ENCODE data around the gene TIMM22. TPM values are rescaled to one million over a fixed set of nuclear protein-coding genes. Genes with fewer than 3 reads are reported as not detected.

The TIMM22 gene
- total and polyA plus RNA-seq, 3 donors from 2014 or later = 18.2 to 19.1 (median 18.3) TPM

DNA sequence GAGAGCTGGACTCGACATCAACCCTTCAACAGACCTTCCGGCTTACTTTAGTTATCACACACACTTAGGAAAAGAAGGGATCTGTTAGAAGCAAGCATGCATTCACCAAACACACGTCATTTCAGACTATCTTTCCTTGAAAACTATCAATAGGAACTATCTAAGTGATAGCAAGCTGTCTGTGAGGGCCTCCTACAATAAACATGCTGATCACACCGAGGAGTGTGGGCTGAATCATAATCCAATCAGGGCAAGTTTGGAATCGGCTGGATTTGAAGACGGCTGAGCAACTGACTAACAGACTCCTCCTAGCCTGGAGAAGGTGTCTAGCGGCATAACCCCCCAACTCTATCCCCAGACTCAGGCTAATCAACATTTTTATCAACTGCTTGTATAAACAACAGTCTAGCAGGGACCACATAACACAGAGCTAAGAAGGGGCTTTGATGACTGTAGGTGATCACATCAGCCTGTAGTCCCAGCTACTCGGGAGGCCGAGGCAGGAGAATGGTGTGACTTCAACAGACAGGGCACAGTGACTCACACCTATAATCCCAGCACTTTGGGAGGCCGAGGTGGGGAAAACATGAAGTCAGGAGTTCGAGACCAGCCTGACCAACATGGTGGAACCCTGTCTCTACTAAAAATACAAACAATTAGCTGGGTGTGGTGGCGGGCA lies 31.5 kb upstream of the TIMM22 start:
- no peaks in the 10 kb centered on the region for H3K36me3 ChIP-seq (ENCODE audit: low read depth, missing control alignments)
- DNase-seq = no peak
- no peaks in the 10 kb centered on the region for H3K9me3 ChIP-seq
- no peaks in the 10 kb centered on the region for H3K4me1 ChIP-seq
- H3K27me3 ChIP-seq = no peaks in the 10 kb centered on the region
- H3K4me3 ChIP-seq = no peak overlapping the region
- WGBS, 2 donors = 84 to 91% methylated on average over 12 of the region's 12 CpGs
- TF ChIP-seq CTCF (IDR thresholded peaks at IDR 0.05) (no peak), POLR2A (IDR thresholded peaks at IDR 0.05) (no peak)
- intact Hi-C loops (cut with DNase I; ENCODE audit: low total_unique reads) = no loop called here
- H3K27ac ChIP-seq = no peak overlapping the region

DNA sequence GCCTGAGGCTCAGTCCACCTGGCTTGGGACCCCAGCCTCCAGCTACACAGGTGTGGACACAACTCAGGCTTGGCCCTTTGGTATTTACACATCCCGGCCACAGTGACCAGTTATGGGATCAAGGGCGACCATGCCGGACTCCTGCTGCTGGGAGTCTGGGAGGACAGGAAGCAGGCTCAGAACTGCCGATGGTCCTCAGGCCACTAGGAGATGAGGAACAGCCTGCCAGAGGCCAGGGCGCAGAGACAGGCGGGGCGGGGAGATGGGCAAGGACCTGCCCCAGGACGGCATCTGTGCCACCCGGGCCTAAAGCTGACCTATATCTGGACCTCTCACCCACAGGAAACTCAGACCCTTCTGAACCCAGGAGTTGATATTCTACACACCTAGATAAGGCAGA lies 29.8 kb upstream of the TIMM22 start:
- H3K9me3 ChIP-seq = no peaks in the 10 kb centered on the region
- WGBS, 2 donors = 94 to 100% methylated on average over 1 to 9 of the region's 9 CpGs
- no peak for DNase-seq
- H3K4me1 ChIP-seq = no peaks in the 10 kb centered on the region
- no peak overlapping the region for H3K4me3 ChIP-seq
- no peaks in the 10 kb centered on the region for H3K36me3 ChIP-seq (ENCODE audit: low read depth, missing control alignments)
- H3K27ac ChIP-seq = no peak overlapping the region
- intact Hi-C loops (cut with DNase I; ENCODE audit: low total_unique reads) = no loop called here
- H3K27me3 ChIP-seq = no peaks in the 10 kb centered on the region
- TF ChIP-seq POLR2A (IDR thresholded peaks at IDR 0.05) = no peak
- no peak for TF ChIP-seq CTCF (IDR thresholded peaks at IDR 0.05)

GRCh38 chr17:968812-969730 lies 27.9 kb upstream of the TIMM22 start:
- no peak overlapping the region for H3K4me3 ChIP-seq
- no peaks in the 10 kb centered on the region for H3K36me3 ChIP-seq (ENCODE audit: low read depth, missing control alignments)
- WGBS, 2 donors = 85% methylated on average over 24 of the region's 24 CpGs
- H3K27ac ChIP-seq = no peak overlapping the region
- no peaks in the 10 kb centered on the region for H3K4me1 ChIP-seq
- no peaks in the 10 kb centered on the region for H3K9me3 ChIP-seq
- no peak for TF ChIP-seq CTCF (IDR thresholded peaks at IDR 0.05)
- TF ChIP-seq POLR2A (IDR thresholded peaks at IDR 0.05) = no peak
- H3K27me3 ChIP-seq = no peaks in the 10 kb centered on the region
- intact Hi-C loops (cut with DNase I; ENCODE audit: low total_unique reads) = no loop called here
- no peak for DNase-seq

DNA sequence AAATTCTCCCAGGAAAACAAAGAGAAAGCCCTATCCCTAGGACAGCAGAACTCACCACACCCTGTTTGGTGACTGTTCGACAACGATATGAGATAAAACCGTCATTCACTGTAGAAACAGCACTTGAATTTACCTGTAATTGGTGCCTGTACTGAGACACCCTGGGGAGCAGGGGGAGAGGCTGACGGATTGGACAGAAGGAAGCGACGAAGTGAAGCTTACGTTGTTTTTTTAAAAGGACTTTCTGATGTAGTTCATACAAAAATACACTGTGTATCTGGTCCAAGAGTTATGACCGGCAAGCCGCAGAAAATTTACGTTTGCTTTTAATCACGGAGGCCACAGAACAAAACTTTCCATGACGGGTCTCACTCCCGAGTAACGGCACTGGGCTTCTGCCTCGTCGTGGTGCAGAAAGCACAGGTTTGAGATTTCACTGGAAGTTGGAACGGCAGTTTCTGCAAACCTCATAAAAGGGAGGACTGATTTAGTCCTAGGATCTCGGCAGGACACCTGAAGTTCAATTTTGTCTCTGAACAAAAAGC lies 27.0 kb upstream of the TIMM22 start:
- Histone ChIP-seq H3K4me3 (no peak overlapping the region), H3K9me3 (no peaks in the 10 kb centered on the region), H3K27me3 (no peaks in the 10 kb centered on the region), H3K27ac (peak overlapping the region in 1 of 2 donors; percentile 52), H3K36me3 (ENCODE audit: low read depth, missing control alignments) (no peaks in the 10 kb centered on the region), H3K4me1 (no peaks in the 10 kb centered on the region)
- no peak for DNase-seq
- WGBS, 2 donors = 37 to 45% methylated on average over 18 of the region's 18 CpGs
- TF ChIP-seq POLR2A (IDR thresholded peaks at IDR 0.05) (no peak), CTCF (IDR thresholded peaks at IDR 0.05) (no peak)
- intact Hi-C loops (cut with DNase I; ENCODE audit: low total_unique reads) = no loop called here
